GM19468 (cell line): ENCODE results near the gene IBA57.
"Not testable (repeated sequence)": the region's sequence is repeated elsewhere in the genome, so short reads cannot be mapped to it uniquely, and the experiment has no call there.

Experiments used
- ATAC-seq: cut with Tn5 transposase; IDR thresholded peaks from one replicate; pipeline ENCODE4 v1.9.1; 2021; ENCODE audit warnings: mild to moderate bottlenecking, moderate library complexity, moderate number of reproducible peaks; ENCODE audit not compliant: unreplicated experiment; ENCODE audit errors: extremely low read depth

Gene IBA57

DNA sequence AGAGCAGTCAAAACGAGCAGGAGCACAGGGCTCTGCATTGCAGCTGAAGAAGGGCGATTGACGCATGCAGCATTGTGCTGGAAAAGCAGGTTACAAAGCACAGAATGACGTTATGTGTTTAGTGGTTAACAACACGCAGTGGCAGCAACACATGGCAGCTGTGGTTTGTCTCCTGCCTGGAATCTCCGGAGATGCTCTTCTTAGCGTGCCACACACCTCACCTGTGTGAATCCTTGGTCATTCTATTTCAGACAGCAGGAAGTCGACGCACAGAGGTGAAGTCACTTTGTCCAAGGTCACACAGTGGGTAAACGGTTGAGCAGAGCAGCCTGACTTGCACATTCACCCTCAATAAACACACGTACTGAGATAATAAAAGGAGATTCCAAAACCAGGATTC, 56.9 kb downstream of the IBA57 start:
- ATAC-seq, result no peak

DNA sequence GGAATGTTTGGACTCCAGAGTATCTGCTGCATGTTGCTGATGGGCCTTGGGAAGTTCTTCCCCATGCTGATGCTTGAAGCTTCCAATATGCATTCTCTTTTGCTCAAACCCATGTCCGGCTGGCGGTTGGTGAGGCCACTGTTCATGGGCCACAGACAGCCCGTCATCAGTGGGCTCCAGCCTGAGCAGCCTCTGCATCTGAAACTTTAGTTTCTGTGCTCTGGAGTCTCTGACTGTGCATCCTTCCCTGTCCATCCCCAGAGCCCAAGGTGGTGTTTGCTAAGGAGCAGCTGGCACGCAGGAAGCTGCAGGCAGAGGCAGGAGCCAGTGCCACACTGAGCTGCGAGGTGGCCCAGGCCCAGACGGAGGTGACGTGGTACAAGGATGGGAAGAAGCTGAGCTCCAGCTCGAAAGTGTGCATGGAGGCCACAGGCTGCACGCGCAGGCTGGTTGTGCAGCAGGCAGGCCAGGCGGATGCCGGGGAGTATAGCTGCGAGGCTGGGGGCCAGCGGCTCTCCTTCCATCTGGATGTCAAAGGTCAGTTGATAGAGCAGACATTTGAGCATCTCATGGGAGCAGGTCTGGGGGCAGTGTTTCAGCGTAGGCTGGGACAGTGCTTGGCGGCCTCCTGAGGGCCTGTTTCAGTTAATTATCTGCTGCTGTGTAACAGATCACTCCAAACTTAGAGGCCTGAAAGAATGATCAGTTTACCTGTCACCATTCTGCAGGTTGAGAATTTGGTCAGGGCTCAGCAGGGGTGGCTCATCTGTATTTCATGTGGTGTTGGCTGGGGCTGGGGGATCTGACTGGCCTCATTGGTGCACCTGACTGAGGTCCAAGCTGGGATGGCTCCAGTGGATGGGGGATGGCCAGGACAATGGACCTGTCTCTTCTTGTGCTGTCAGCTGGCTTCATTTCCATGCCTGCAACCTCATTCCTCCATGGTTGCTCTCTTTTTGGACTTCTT, 58.9 kb downstream of the IBA57 start:
- no peak for ATAC-seq

DNA sequence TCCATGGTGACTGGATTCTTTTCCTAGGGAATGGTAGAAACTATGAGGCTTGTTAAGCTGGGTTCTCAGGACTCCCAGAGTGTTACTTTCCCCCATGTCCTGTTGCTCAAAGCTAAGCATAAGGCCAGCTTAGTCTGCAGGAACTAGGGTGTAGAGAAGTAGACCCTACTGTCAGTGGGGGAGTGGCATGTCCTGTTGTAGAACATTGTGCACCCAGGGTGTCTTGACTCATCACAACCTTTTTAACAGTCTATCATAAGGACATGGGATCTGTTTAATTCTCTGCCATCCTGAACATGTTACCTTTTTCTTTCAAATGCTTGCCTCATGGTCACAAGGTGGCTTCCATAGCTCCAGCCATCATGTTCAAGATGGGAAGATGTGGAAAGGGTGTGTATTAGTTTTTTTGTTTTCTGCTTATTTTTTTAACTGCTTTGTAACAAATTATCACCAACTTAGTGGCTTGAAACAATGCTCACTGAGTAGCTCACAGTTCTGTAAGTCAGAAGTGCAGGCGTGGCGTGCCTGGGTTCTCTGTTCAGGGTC, 59.6 kb downstream of the IBA57 start:
- no peak for ATAC-seq

DNA sequence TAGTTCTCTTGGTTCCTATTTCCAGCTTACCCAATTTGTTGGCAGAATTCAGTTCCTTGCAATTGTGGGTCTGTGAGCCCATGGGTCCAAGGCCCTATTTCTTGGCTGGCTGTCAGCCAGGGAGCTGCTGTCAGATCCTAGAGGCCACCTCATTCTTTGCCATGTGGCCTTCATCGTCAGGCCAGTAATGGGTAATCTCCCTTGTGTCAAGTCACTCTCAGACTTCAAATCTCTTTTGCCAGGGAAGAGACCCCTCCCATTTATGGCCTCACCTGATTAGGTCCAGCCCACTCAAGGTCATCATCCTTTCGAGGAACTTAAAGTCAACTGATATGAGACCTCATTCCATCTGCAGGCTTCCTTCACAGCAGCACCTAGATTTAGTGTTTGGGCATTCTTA, 60.1 kb downstream of the IBA57 start:
- ATAC-seq, result no peak

DNA sequence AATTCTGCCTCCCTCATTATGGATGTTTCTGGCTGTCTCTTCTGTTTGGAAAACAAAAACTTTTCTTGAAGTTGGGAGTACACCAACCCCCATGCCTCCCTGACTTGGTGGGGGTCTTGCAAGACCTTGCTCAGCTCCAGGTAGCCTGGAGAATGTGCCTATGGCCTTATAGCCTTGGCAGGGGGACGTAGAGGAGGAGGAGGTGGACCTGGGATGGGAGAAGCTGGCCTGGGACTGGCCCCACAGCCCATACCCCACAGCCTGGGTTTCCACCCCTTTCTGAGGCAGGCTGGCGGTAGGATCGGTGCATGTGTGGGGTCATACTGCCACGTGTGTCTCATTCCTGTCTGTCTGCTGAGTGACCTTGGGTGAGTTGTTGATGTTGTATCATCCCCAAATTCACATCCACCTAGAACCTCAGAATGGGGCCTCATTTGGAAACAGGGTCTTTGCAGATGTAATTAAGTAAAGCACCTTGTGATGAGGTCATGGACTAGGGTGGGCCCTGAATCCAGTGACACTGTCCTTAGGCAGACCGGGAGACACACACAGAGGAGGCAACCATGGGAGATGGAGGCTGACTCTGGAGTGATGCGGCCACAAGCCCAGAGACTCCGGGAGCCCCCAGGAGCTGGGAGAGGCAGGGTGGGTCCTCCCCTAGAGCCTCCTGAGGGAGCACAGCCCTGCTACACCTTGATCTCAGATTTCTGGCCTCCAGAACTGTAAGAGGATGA, 60.7 kb downstream of the IBA57 start:
- ATAC-seq, result no peak

DNA sequence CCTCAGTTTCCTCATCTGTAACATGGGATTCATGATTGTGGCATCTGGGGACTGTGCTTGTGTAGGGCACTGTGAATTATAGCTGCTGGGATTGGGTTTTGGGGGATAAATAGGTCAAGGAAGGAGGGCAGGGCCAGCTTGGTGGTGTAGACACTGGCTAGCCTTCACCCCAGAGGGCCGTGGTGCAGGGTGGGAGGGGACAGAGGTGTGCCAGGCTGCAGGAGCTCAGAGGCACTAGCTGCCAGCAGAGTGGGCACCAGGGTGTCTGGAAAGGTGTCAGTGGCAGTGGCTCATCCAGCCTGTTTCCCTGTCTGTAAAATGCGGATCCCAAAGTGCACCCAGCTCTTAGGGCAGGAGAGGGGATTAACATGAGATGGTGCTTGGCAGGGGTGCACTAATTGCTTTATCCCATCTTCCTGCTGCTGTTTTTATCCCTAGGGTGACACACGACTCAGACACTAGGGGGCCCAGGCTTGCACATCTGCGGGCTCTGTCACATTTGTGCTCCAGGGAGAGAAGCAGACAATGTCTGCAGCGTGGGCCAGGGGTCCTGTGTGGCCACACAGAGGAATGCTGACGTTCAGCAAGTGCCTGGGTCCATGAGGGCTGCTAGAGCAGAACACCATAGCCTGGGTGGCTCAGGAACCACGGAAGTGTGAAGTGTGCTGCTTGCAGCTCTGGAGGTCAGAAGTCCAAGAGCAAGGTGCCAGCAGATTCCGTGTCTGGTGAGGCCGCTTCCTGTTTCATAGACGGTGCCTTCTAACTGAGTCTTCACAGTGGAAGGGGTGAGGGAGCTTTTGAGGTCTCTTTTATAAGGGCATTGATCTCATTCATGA, 61.6 kb downstream of the IBA57 start:
- no peak for ATAC-seq

DNA sequence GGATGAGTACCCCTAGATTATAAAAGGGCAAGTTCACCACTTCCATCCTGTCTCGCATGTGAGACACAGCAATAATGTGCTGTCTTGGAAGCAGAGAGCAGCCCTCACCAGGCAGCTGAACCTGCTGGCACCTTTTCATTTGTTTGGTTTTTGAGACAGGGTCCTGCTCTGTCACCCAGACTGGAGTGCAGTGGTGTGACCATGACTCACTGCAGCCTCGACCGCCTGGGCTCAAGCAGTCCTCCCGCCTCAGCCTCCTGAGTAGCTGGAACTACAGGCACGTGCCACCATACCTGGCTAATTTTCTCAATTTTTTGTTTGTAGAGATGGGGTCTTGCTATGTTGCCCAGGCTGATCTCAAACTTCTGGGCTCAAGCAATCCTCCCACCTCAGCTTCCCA, 62.5 kb downstream of the IBA57 start:
- ATAC-seq, result not testable (repeated sequence)

DNA sequence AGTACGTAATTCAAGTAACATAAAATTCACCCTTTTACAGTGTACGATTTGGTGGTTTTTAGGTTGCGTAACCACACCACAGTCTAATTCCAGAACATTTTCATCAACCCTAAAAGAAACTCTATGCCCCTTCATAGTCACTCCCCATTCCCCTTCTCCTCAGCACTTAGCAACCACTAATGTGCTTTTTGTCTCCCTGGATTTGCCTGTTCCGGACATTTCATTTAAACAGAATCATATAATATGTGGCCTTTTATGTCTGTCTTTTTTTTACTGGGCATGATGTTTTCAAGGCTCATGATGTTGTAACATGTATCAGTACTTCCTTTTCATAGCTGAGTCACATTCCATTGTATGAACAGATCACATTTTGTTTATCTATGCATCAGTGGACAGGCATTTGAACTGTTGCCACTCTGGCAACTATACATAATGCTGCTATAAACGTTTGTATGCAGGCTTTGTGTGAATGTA, 63.0 kb downstream of the IBA57 start:
- no peak for ATAC-seq

DNA sequence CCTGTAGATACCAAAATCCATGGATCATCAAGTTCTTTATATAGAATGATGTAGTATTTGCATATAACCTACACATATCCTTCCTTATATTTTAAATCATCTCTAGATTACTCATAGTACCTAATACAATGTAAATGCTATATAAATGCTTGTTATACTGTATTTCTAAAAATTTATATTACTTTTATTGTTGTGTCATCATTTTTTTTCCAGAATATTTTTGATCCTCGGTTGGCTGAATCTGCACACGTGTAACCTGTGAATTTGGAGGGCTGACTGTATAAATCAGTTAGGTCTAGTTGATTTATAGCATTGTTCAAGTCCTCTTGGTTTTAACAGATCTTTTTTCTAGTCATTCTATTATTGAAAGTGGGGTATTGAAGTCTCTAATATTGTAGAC, 65.6 kb downstream of the IBA57 start:
- ATAC-seq, result no peak
